Pancreas (tissue), 10 donors: ENCODE measurements around the gene SEPTIN11. TPM values are rescaled to one million over a fixed set of nuclear protein-coding genes. Genes with fewer than 3 reads are reported as not detected.
A peak's percentile ranks its signal among the peaks of the same experiment; 100 is the strongest.
"Not testable (repeated sequence)": the region's sequence is repeated elsewhere in the genome, so short reads cannot be mapped to it uniquely, and the experiment has no call there.

Experiments
- ATAC-seq, 4 donors: fragments of 200-7000 bp; cut with Tn5 transposase; one replicate each; pipeline versions ENCODE4 v1.8.0 to v1.9.1; 2020; ENCODE audit warnings: mild to moderate bottlenecking in 4 of 4, moderate library complexity in 4 of 4
- DNase-seq, 6 donors: peaks; one replicate each; pipeline ENCODE4 v3.0.0-alpha.2; 2020
- FAIRE-seq: peaks from 2 replicates; lab custom pipeline; 2012; peaks lifted over from hg19 to GRCh38; lab: Jason Lieb, UNC
- H3K27ac ChIP-seq, 4 donors: fragments of 200-600 bp; sonication (generic); 1 replicate in 3 of 4; 2 replicates in 1 of 4; pipeline versions ENCODE4 v1.5.0 to v1.8.0; 2020
- H3K27me3 ChIP-seq, 4 donors: fragments of 200-600 bp; one replicate each; pipeline ENCODE4 v1.8.0; 2021
- H3K36me3 ChIP-seq, 3 donors: fragments of 200-600 bp; sonication (generic) in 1 of 3; one replicate each; pipeline versions ENCODE4 v1.5.0 to v1.8.0; 2020 to 2021
- H3K4me1 ChIP-seq, 3 donors: fragments of 200-600 bp; one replicate each; pipeline ENCODE4 v1.8.0; 2021
- H3K4me3 ChIP-seq, 4 donors: fragments of 200-600 bp; sonication (generic) in 2 of 4; one replicate each; pipeline versions ENCODE4 v1.5.0 to v1.8.0; 2020 to 2021
- H3K9me3 ChIP-seq, 4 donors: fragments of 200-600 bp; one replicate each; pipeline ENCODE4 v1.8.0; 2021
- CTCF ChIP-seq, 4 donors: fragments of 200-600 bp; sonication (generic) in 3 of 4; IDR thresholded peaks; one replicate each; pipeline versions ENCODE4 v1.5.0 to v1.8.0; 2021; ENCODE audit warnings: antibody characterized with exemption in 4 of 4
- WGBS, 2 donors: extraction: QIAGEN DNeasy Blood & Tissue Kit; methylation state at CpG; one replicate each; pipeline ENCODE4 v1.1.7; 2013; 5-methylcytosine and 5-hydroxymethylcytosine counted together
- intact Hi-C, 3 donors: fragments of 100-400 bp; cut with DNase I; formaldehyde crosslinking; loops; one replicate each; pipeline versions ENCODE4 v1.11.1 to v1.14.2; 2022
- polyA plus RNA-seq, 2 donors: library from polyadenylated mRNA; stranded (reverse); fragments of 200-250 nt; gene quantifications; one replicate each; pipeline ENCODE4 v1.2.3, GENCODE V29; 2013
- total RNA-seq, 6 donors: library from RNA; stranded (reverse); fragmentation: NEBNext Ultra II Directional in 4 of 6; extraction: Animal tissue kit (Norgen Biotek cat#: 25700) in 4 of 6; gene quantifications; one replicate each; pipeline versions ENCODE4 v1.2.1 to v1.2.4, GENCODE V29; 2021 to 2023
- donor health status: healthy with polysubstance abuse.
- donor health status: DM: no; HTN: no; CAD: no; lungs with moderate emphysema.
- donor health status: DM: no; HTN: no; CAD: no.
- donor health status: control.
- donor health status: control.
- donor health status: Bipolar disorder and iron deficiency.
- donor health status: DM: yes; HTN: yes; CAD: no.
- donor health status: DM: no; HTN: no; CAD: no.
- donor health status: DM: no; HTN: no; CAD: no.
- donor health status: DM: yes; HTN: yes; CAD: no.

SEPTIN11 gene
- total and polyA plus RNA-seq, 8 donors, result 11.6 to 48.9 (median 27.4) TPM

GRCh38 chr4:76962406-76963130 lies 13.0 kb downstream of the SEPTIN11 start:
- Histone ChIP-seq H3K27ac (peak overlapping the region in 2 of 4 donors; percentile 49 to 68), H3K36me3 (no peaks in the 10 kb centered on the region), H3K4me1 (peaks cover 17 to 26% (median 21%) of the 10 kb centered on the region in 3 donors), H3K27me3 (no peaks in the 10 kb centered on the region), H3K4me3 (no peak overlapping the region), H3K9me3 (no peaks in the 10 kb centered on the region)
- no peak for DNase-seq
- 22% methylated on average over 5 of the region's 5 CpGs for WGBS, 2 donors
- no peak for FAIRE-seq
- ATAC-seq, result peak; percentile 75 to 92 (median 87)
- intact Hi-C loops, result no loop called here
- no peak for TF ChIP-seq CTCF (IDR thresholded peaks at IDR 0.05)

GRCh38 chr4:76963131-76963750 lies 13.7 kb downstream of the SEPTIN11 start:
- H3K4me1 ChIP-seq, result peaks cover 17 to 26% (median 21%) of the 10 kb centered on the region in 3 donors
- ATAC-seq (peak in 2 of 4 donors; percentile 17 to 32), FAIRE-seq (no peak), DNase-seq (no peak)
- no peaks in the 10 kb centered on the region for H3K36me3 ChIP-seq
- peak overlapping the region in 2 of 4 donors; percentile 49 to 68 for H3K27ac ChIP-seq
- no peak for TF ChIP-seq CTCF (IDR thresholded peaks at IDR 0.05)
- intact Hi-C loops, result no loop called here
- no peak overlapping the region for H3K4me3 ChIP-seq
- no peaks in the 10 kb centered on the region for H3K9me3 ChIP-seq
- WGBS, 2 donors, result 42 to 50% methylated on average over 4 of the region's 4 CpGs
- H3K27me3 ChIP-seq, result no peaks in the 10 kb centered on the region

- H3K36me3 ChIP-seq, ATAC-seq, intact Hi-C loops, FAIRE-seq, H3K27ac ChIP-seq, H3K4me3 ChIP-seq, DNase-seq, H3K27me3 ChIP-seq, H3K9me3 ChIP-seq: not testable (repeated sequence)
- 98 to 100% methylated on average over 1 of the region's 1 CpG for WGBS, 2 donors
- peaks cover 17 to 26% (median 23%) of the 10 kb centered on the region in 3 donors for H3K4me1 ChIP-seq
Measured at GRCh38 chr4:76963927-76964326, 14.4 kb downstream of the SEPTIN11 start.

GRCh38 chr4:76964769-76965168 lies 15.2 kb downstream of the SEPTIN11 start:
- WGBS, 2 donors, result 11 to 25% methylated on average over 1 of the region's 1 CpG
- FAIRE-seq (no peak), DNase-seq (no peak), ATAC-seq (no peak)
- Histone ChIP-seq H3K9me3 (no peaks in the 10 kb centered on the region), H3K4me1 (peaks cover 17 to 32% (median 27%) of the 10 kb centered on the region in 3 donors), H3K4me3 (no peak overlapping the region), H3K27me3 (no peaks in the 10 kb centered on the region), H3K36me3 (no peaks in the 10 kb centered on the region), H3K27ac (no peak overlapping the region)
- TF ChIP-seq CTCF (IDR thresholded peaks at IDR 0.05), result no peak
- intact Hi-C loops, result no loop called here

GRCh38 chr4:76965866-76966579 lies 16.5 kb downstream of the SEPTIN11 start:
- H3K36me3 ChIP-seq, result no peaks in the 10 kb centered on the region
- H3K27me3 ChIP-seq, result no peaks in the 10 kb centered on the region
- no peak for TF ChIP-seq CTCF (IDR thresholded peaks at IDR 0.05)
- intact Hi-C loops, result no loop called here
- 94 to 99% methylated on average over 2 of the region's 2 CpGs for WGBS, 2 donors
- H3K4me3 ChIP-seq, result no peak overlapping the region
- DNase-seq (no peak), ATAC-seq (no peak), FAIRE-seq (no peak)
- peaks cover 9 to 33% (median 20%) of the 10 kb centered on the region in 3 donors for H3K4me1 ChIP-seq
- no peak overlapping the region for H3K27ac ChIP-seq
- no peaks in the 10 kb centered on the region for H3K9me3 ChIP-seq
